ENCODE measurements around the gene NOX3. TPM values are rescaled to one million over a fixed set of nuclear protein-coding genes. Genes with fewer than 3 reads are reported as not detected.

The NOX3 gene
- total and polyA plus RNA-seq, 9 of the 15 experiments (the other 6 are each of a cell fraction or from before 2014, with no cell fraction given) = not detected

- FAIRE-seq = no peak
- no peak overlapping the region for H2AFZ ChIP-seq (ENCODE audit: low read depth, low read length)
- BruUV-seq (replicated peaks) = no TSS peak
- POLR2A ChIA-PET = no interaction called here
- TF ChIP-seq KAT7 (CRISPR knock-in tag; IDR thresholded peaks at IDR 0.05; ENCODE audit: borderline replicate concordance) (no peak), ZBTB12 (CRISPR knock-in tag; IDR thresholded peaks at IDR 0.05) (no peak)
- no peak overlapping the region for H3K9ac ChIP-seq (ENCODE audit: insufficient read depth in 1 of 2, low read depth in 2 of 2, low read length in 2 of 2)
- WGBS (ENCODE audit: insufficient coverage, low coverage, missing lambda C conversion rate) = 0% methylated on average over 3 of the region's 3 CpGs
- H3K27me3 ChIP-seq (ENCODE audit: control insufficient read depth in 2 of 2, insufficient read depth in 2 of 2, low read length in 2 of 2) = no peaks in the 10 kb centered on the region
- no peak overlapping the region for H3K27ac ChIP-seq (ENCODE audit: extremely low read depth, low read depth, low read length)
- no peaks in the 10 kb centered on the region for H3K4me1 ChIP-seq (replicated peaks in 1 of 2; ENCODE audit: control insufficient read depth in 2 of 2, insufficient read depth in 2 of 2, low read length in 2 of 2)
- no peaks in the 10 kb centered on the region for H3K36me3 ChIP-seq (ENCODE audit: control insufficient read depth, insufficient read depth, low read length)
- CTCF ChIA-PET (ENCODE audit: low intra/inter-chr PET ratio) = no interaction called here
- H3K4me2 ChIP-seq (ENCODE audit: insufficient read depth, low read length) = no peak overlapping the region
- H3K4me3 ChIP-seq = no peak overlapping the region
- H3K79me2 ChIP-seq (ENCODE audit: control insufficient read depth, insufficient read depth, low read length) = no peaks in the 10 kb centered on the region
- no peak for DNase-seq (ENCODE audit: extremely low read depth in 1 of 4, low spot score in 3 of 4)
- H4K20me1 ChIP-seq (replicated peaks; ENCODE audit: control insufficient read depth, insufficient read depth, low read length) = no peaks in the 10 kb centered on the region
- in situ Hi-C loops (cut with MboI) (no loop called here), intact Hi-C loops (cut with micrococcal nuclease) (no loop called here)
- ATAC-seq = no peak
- H3K9me3 ChIP-seq (replicated peaks; ENCODE audit: control insufficient read depth, insufficient read depth, low read depth, low read length) = no peaks in the 10 kb centered on the region
- no peaks in the 10 kb centered on the region for H3K9me1 ChIP-seq (ENCODE audit: control insufficient read depth, insufficient read depth, low read length)
Measured at GRCh38 chr6:155389130-155389529, 66.5 kb downstream of the NOX3 start.

- Histone ChIP-seq H3K79me2 (ENCODE audit: control insufficient read depth, insufficient read depth, low read length) (no peaks in the 10 kb centered on the region), H4K20me1 (replicated peaks; ENCODE audit: control insufficient read depth, insufficient read depth, low read length) (no peaks in the 10 kb centered on the region), H3K9me1 (ENCODE audit: control insufficient read depth, insufficient read depth, low read length) (no peaks in the 10 kb centered on the region), H3K27me3 (ENCODE audit: control insufficient read depth in 2 of 2, insufficient read depth in 2 of 2, low read length in 2 of 2) (no peaks in the 10 kb centered on the region), H3K9ac (ENCODE audit: insufficient read depth in 1 of 2, low read depth in 2 of 2, low read length in 2 of 2) (no peak overlapping the region), H3K4me3 (no peak overlapping the region), H3K27ac (ENCODE audit: extremely low read depth, low read depth, low read length) (no peak overlapping the region), H3K9me3 (replicated peaks; ENCODE audit: control insufficient read depth, insufficient read depth, low read depth, low read length) (no peaks in the 10 kb centered on the region), H3K4me2 (ENCODE audit: insufficient read depth, low read length) (no peak overlapping the region), H3K36me3 (ENCODE audit: control insufficient read depth, insufficient read depth, low read length) (no peaks in the 10 kb centered on the region), H2AFZ (ENCODE audit: low read depth, low read length) (no peak overlapping the region), H3K4me1 (replicated peaks in 1 of 2; ENCODE audit: control insufficient read depth in 2 of 2, insufficient read depth in 2 of 2, low read length in 2 of 2) (no peaks in the 10 kb centered on the region)
- no TSS peak for BruUV-seq (replicated peaks)
- ATAC-seq (no peak), DNase-seq (ENCODE audit: extremely low read depth in 1 of 4, low spot score in 3 of 4) (no peak), FAIRE-seq (no peak)
- ChIA-PET POLR2A (no interaction called here), CTCF (ENCODE audit: low intra/inter-chr PET ratio) (no interaction called here)
- in situ Hi-C loops (cut with MboI) = no loop called here
- TF ChIP-seq CBX3 (IDR thresholded peaks at IDR 0.05; ENCODE audit: borderline replicate concordance in 1 of 2, low read length in 2 of 2) (no peak), RCOR1 (IDR thresholded peaks at IDR 0.05; ENCODE audit: borderline replicate concordance in 1 of 2, low read depth in 2 of 2, low read length in 2 of 2) (no peak), FOXM1 (IDR thresholded peaks at IDR 0.05; ENCODE audit: low read depth) (no peak), FOXM1 (CRISPR knock-in tag; IDR thresholded peaks at IDR 0.05; ENCODE audit: low read depth) (no peak), ZSCAN29 (IDR thresholded peaks at IDR 0.05) (no peak), HMG20A (CRISPR knock-in tag; conservative IDR thresholded peaks at IDR 0.05) (no peak), NCOA6 (IDR thresholded peaks at IDR 0.05) (no peak)
- intact Hi-C loops (cut with micrococcal nuclease) = no loop called here
Measured at GRCh38 chr6:155388591-155388990, 67.0 kb downstream of the NOX3 start.

Measured in K562 (cell line).